Measurements from ENCODE around the gene SPOCK1.

DNA sequence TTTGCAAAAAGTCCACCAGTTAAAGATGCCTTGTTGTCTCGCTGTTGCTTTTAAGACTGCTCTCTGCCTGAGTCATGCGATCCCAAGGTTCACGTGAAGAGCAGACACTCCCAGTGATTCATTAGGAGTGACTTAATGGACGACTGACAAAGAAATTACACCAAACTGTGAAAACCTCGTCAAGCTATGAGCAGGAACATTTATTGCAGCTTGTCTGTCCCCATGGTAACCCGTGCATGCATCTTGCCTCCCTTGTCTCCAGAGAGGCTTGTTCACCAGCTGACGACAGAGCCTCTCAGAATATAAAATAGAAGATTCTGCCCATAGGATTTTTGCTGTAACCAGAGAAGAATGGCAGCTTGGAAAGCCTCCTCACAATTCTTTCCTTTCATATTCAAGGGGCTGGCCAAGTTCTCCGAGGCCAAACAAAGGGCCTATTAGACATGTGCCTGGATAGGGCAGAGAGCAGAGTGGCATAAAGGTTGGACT lies 352.7 kb downstream of the SPOCK1 start:
- TF ChIP-seq, protein P1, sequence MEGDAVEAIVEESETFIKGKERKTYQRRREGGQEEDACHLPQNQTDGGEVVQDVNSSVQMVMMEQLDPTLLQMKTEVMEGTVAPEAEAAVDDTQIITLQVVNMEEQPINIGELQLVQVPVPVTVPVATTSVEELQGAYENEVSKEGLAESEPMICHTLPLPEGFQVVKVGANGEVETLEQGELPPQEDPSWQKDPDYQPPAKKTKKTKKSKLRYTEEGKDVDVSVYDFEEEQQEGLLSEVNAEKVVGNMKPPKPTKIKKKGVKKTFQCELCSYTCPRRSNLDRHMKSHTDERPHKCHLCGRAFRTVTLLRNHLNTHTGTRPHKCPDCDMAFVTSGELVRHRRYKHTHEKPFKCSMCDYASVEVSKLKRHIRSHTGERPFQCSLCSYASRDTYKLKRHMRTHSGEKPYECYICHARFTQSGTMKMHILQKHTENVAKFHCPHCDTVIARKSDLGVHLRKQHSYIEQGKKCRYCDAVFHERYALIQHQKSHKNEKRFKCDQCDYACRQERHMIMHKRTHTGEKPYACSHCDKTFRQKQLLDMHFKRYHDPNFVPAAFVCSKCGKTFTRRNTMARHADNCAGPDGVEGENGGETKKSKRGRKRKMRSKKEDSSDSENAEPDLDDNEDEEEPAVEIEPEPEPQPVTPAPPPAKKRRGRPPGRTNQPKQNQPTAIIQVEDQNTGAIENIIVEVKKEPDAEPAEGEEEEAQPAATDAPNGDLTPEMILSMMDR (IDR thresholded peaks at IDR 0.05; ENCODE audit: low read depth, low read length, missing input control) = no peak
- TF ChIP-seq TAF1 (conservative IDR thresholded peaks at IDR 0.05) (no peak), JUND (IDR thresholded peaks at IDR 0.05) (no peak), EGR1 (IDR thresholded peaks at IDR 0.05; ENCODE audit: low read depth in 2 of 2) (no peak), RAD21 (IDR thresholded peaks at IDR 0.05) (no peak), HNF4G (IDR thresholded peaks at IDR 0.05) (no peak), GABPA (IDR thresholded peaks at IDR 0.05 in 1 of 2, conservative IDR thresholded peaks at IDR 0.05 in 1 of 2) (no peak), RXRA (IDR thresholded peaks at IDR 0.05) (no peak), YY1 (IDR thresholded peaks at IDR 0.05) (no peak), SP1 (IDR thresholded peaks at IDR 0.05) (no peak)
- TF ChIP-seq, protein P2, sequence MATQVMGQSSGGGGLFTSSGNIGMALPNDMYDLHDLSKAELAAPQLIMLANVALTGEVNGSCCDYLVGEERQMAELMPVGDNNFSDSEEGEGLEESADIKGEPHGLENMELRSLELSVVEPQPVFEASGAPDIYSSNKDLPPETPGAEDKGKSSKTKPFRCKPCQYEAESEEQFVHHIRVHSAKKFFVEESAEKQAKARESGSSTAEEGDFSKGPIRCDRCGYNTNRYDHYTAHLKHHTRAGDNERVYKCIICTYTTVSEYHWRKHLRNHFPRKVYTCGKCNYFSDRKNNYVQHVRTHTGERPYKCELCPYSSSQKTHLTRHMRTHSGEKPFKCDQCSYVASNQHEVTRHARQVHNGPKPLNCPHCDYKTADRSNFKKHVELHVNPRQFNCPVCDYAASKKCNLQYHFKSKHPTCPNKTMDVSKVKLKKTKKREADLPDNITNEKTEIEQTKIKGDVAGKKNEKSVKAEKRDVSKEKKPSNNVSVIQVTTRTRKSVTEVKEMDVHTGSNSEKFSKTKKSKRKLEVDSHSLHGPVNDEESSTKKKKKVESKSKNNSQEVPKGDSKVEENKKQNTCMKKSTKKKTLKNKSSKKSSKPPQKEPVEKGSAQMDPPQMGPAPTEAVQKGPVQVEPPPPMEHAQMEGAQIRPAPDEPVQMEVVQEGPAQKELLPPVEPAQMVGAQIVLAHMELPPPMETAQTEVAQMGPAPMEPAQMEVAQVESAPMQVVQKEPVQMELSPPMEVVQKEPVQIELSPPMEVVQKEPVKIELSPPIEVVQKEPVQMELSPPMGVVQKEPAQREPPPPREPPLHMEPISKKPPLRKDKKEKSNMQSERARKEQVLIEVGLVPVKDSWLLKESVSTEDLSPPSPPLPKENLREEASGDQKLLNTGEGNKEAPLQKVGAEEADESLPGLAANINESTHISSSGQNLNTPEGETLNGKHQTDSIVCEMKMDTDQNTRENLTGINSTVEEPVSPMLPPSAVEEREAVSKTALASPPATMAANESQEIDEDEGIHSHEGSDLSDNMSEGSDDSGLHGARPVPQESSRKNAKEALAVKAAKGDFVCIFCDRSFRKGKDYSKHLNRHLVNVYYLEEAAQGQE (IDR thresholded peaks at IDR 0.05) = no peak
- TF ChIP-seq, protein P3, sequence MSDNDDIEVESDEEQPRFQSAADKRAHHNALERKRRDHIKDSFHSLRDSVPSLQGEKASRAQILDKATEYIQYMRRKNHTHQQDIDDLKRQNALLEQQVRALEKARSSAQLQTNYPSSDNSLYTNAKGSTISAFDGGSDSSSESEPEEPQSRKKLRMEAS (IDR thresholded peaks at IDR 0.05) = no peak
